Liver (tissue), 9 donors: ENCODE results near the gene ARMH3. TPM values are rescaled to one million over a fixed set of nuclear protein-coding genes. Genes with fewer than 3 reads are reported as not detected.
A peak's percentile ranks its signal among the peaks of the same experiment; 100 is the strongest.

Experiments used
- DNase-seq: peaks from one replicate; pipeline ENCODE4 v3.0.0-alpha.2; 2017; ENCODE audit warnings: low spot score
- H3K27ac ChIP-seq, 2 donors: one replicate each; pipeline ENCODE4 v1.7.0; 2013; ENCODE audit warnings: inconsistent platforms in 2 of 2, low read length in 2 of 2, control low read depth in 1 of 2, low read depth in 1 of 2, mild to moderate bottlenecking in 1 of 2
- H3K27me3 ChIP-seq, 4 donors: one replicate each; pipeline versions ENCODE4 v1.6.1 to v1.7.0; 2013; ENCODE audit warnings: low read length in 3 of 4, inconsistent platforms in 1 of 4, mild to moderate bottlenecking in 1 of 4, moderate library complexity in 1 of 4; ENCODE audit not compliant: control insufficient read depth in 4 of 4, insufficient read depth in 4 of 4
- H3K36me3 ChIP-seq, 4 donors: one replicate each; pipeline versions ENCODE4 v1.6.1 to v1.7.0; 2013; ENCODE audit warnings: low read length in 3 of 4, mild to moderate bottlenecking in 3 of 4, low read depth in 1 of 4, moderate library complexity in 1 of 4; ENCODE audit not compliant: control insufficient read depth in 4 of 4, insufficient read depth in 3 of 4
- H3K4me1 ChIP-seq, 4 donors: one replicate each; pipeline versions ENCODE4 v1.6.1 to v1.7.0; 2013; ENCODE audit warnings: low read length in 3 of 4, mild to moderate bottlenecking in 3 of 4, moderate library complexity in 1 of 4; ENCODE audit not compliant: control insufficient read depth in 4 of 4, insufficient read depth in 4 of 4
- H3K4me3 ChIP-seq, 3 donors: one replicate each; pipeline versions ENCODE4 v1.6.1 to v1.7.0; 2013; ENCODE audit warnings: low read length in 3 of 3, control low read depth in 1 of 3, low read depth in 1 of 3, mild to moderate bottlenecking in 1 of 3
- H3K9ac ChIP-seq, 2 donors: one replicate each; pipeline ENCODE4 v1.7.0; 2013; ENCODE audit warnings: low read length in 2 of 2, mild to moderate bottlenecking in 2 of 2, moderate library complexity in 2 of 2, control low read depth in 1 of 2, low read depth in 1 of 2
- H3K9me3 ChIP-seq, 4 donors: one replicate each; pipeline versions ENCODE4 v1.6.1 to v1.7.0; 2013; ENCODE audit warnings: low read length in 3 of 4; ENCODE audit not compliant: control insufficient read depth in 4 of 4
- EGR1 ChIP-seq, 2 donors: IDR thresholded peaks; 2 replicates each; pipeline ENCODE4 v1.6.1; 2016 to 2018; ENCODE audit warnings: antibody characterized with exemption in 2 of 2, low read depth in 2 of 2
- FOXA1 ChIP-seq: IDR thresholded peaks from 2 replicates; pipeline ENCODE4 v1.6.1; 2016; ENCODE audit warnings: antibody characterized with exemption
- FOXA2 ChIP-seq: IDR thresholded peaks from 2 replicates; pipeline ENCODE4 v1.6.1; 2016; ENCODE audit warnings: antibody characterized with exemption
- GABPA ChIP-seq, 2 donors: IDR thresholded peaks in 1 of 2; conservative IDR thresholded peaks in 1 of 2; 2 replicates each; pipeline ENCODE4 v1.6.1; 2016; ENCODE audit warnings: antibody characterized with exemption in 2 of 2, mild to moderate bottlenecking in 1 of 2, moderate library complexity in 1 of 2
- HNF4A ChIP-seq, 2 donors: conservative IDR thresholded peaks; 2 replicates each; pipeline ENCODE4 v1.6.1; 2016; ENCODE audit warnings: antibody characterized with exemption in 2 of 2, mild to moderate bottlenecking in 2 of 2
- JUND ChIP-seq, 2 donors: IDR thresholded peaks; 2 replicates each; pipeline ENCODE4 v1.6.1; 2016; ENCODE audit warnings: antibody characterized with exemption in 2 of 2
- RAD21 ChIP-seq, 2 donors: IDR thresholded peaks; 2 replicates each; pipeline ENCODE4 v1.6.1; 2016; ENCODE audit warnings: antibody characterized with exemption in 2 of 2, mild to moderate bottlenecking in 2 of 2
- RXRA ChIP-seq, 2 donors: IDR thresholded peaks; 2 replicates each; pipeline ENCODE4 v1.6.1; 2017 to 2018; ENCODE audit warnings: antibody characterized with exemption in 2 of 2, mild to moderate bottlenecking in 1 of 2
- TAF1 ChIP-seq: conservative IDR thresholded peaks from 2 replicates; pipeline ENCODE4 v1.6.1; 2016; ENCODE audit warnings: antibody characterized with exemption, mild to moderate bottlenecking
- WGBS: extraction: QIAGEN DNeasy Blood & Tissue Kit; methylation state at CpG from one replicate; pipeline ENCODE4 v1.1.7; 2013; 5-methylcytosine and 5-hydroxymethylcytosine counted together
- polyA plus RNA-seq, 2 donors: library from polyadenylated mRNA; stranded (reverse) in 1 of 2; unstranded in 1 of 2; fragments of 200-250 nt in 1 of 2; fragments of >200 nt in 1 of 2; fragmentation: Nextera tagmentation in 1 of 2; extraction: Ambion mirVana in 1 of 2; gene quantifications; one replicate each; pipeline versions ENCODE4 v1.2.1 to v1.2.3, GENCODE V29; 2013 to 2015
- total RNA-seq, 2 donors: library from RNA; depleted of rRNA; stranded (reverse); fragments of >200 nt; gene quantifications; one replicate each; pipeline ENCODE4 v1.2.3, GENCODE V29; 2014
- TF ChIP-seq, protein P1 (sequence below): fragments of 150-350 bp; IDR thresholded peaks from 2 replicates; pipeline ENCODE4 v1.5.1; 2017; ENCODE audit warnings: improper control_type of control experiment, low read depth, low read length; ENCODE audit not compliant: missing input control
- TF ChIP-seq, protein P2 (sequence below): IDR thresholded peaks from 2 replicates; pipeline ENCODE4 v1.6.1; 2016; ENCODE audit warnings: antibody characterized with exemption
- TF ChIP-seq, protein P3 (sequence below): IDR thresholded peaks from 2 replicates; pipeline ENCODE4 v1.6.1; 2016; ENCODE audit warnings: antibody characterized with exemption, mild to moderate bottlenecking
- TF ChIP-seq, protein P4 (sequence below): IDR thresholded peaks from 2 replicates; pipeline ENCODE4 v1.6.1; 2016; ENCODE audit warnings: antibody characterized with exemption
- donor health status: healthy.
- donor health status: healthy.
- donor health status: healthy.
- donor health status: healthy.
- donor health status: healthy.

Gene ARMH3
- total and polyA plus RNA-seq, 4 donors, result 5.3 to 14.9 (median 9.2) TPM

DNA sequence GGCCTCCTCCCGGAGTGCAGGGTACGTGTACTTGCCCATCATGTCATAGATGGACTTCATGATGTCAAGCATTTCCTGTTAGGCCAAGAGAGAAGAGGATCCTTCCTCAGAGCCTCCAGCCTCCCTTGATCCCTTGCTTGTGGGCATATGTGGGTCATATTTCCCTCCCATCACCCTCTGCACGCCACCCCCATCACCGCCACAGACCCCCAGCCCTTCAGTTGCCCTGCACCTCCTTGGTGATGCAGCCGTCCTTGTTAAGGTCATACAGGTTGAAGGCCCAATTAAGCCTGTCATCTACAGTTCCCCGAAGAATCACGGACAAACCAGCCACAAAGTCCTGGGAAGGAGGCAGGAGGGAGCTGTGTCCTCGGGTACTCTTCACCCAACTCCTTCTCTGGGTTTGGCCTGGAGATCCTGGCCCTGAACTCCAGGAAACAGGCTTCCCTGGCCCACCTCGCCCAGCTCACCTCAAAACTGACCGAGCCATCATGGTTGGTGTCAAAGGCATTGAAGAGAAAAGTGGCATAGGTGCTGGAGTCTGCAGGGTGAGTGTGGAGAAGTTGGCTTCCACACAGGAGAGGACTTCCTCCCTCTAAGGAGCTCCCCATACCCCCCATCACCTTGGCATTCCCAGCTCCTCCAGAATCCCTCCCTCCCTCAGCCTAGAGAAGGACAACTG, 227.9 kb downstream of the ARMH3 start:
- no peak overlapping the region for H3K4me3 ChIP-seq
- no peak overlapping the region for H3K9ac ChIP-seq
- no peaks in the 10 kb centered on the region for H3K27me3 ChIP-seq
- WGBS, result 92% methylated on average over 10 of the region's 10 CpGs
- no peaks in the 10 kb centered on the region for H3K36me3 ChIP-seq
- no peaks in the 10 kb centered on the region for H3K9me3 ChIP-seq
- no peak for DNase-seq
- TF ChIP-seq, protein P1, sequence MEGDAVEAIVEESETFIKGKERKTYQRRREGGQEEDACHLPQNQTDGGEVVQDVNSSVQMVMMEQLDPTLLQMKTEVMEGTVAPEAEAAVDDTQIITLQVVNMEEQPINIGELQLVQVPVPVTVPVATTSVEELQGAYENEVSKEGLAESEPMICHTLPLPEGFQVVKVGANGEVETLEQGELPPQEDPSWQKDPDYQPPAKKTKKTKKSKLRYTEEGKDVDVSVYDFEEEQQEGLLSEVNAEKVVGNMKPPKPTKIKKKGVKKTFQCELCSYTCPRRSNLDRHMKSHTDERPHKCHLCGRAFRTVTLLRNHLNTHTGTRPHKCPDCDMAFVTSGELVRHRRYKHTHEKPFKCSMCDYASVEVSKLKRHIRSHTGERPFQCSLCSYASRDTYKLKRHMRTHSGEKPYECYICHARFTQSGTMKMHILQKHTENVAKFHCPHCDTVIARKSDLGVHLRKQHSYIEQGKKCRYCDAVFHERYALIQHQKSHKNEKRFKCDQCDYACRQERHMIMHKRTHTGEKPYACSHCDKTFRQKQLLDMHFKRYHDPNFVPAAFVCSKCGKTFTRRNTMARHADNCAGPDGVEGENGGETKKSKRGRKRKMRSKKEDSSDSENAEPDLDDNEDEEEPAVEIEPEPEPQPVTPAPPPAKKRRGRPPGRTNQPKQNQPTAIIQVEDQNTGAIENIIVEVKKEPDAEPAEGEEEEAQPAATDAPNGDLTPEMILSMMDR, result no peak
- TF ChIP-seq FOXA2 (no peak), EGR1 (IDR thresholded peaks at IDR 0.05; ENCODE audit: low read depth in 2 of 2) (no peak), GABPA (IDR thresholded peaks at IDR 0.05 in 1 of 2, conservative IDR thresholded peaks at IDR 0.05 in 1 of 2) (no peak), RXRA (IDR thresholded peaks at IDR 0.05) (no peak), RAD21 (IDR thresholded peaks at IDR 0.05) (no peak), HNF4A (conservative IDR thresholded peaks at IDR 0.05) (no peak), TAF1 (no peak), FOXA1 (no peak), JUND (IDR thresholded peaks at IDR 0.05) (no peak)
- TF ChIP-seq, protein P2, sequence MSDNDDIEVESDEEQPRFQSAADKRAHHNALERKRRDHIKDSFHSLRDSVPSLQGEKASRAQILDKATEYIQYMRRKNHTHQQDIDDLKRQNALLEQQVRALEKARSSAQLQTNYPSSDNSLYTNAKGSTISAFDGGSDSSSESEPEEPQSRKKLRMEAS, result no peak
- TF ChIP-seq, protein P3, sequence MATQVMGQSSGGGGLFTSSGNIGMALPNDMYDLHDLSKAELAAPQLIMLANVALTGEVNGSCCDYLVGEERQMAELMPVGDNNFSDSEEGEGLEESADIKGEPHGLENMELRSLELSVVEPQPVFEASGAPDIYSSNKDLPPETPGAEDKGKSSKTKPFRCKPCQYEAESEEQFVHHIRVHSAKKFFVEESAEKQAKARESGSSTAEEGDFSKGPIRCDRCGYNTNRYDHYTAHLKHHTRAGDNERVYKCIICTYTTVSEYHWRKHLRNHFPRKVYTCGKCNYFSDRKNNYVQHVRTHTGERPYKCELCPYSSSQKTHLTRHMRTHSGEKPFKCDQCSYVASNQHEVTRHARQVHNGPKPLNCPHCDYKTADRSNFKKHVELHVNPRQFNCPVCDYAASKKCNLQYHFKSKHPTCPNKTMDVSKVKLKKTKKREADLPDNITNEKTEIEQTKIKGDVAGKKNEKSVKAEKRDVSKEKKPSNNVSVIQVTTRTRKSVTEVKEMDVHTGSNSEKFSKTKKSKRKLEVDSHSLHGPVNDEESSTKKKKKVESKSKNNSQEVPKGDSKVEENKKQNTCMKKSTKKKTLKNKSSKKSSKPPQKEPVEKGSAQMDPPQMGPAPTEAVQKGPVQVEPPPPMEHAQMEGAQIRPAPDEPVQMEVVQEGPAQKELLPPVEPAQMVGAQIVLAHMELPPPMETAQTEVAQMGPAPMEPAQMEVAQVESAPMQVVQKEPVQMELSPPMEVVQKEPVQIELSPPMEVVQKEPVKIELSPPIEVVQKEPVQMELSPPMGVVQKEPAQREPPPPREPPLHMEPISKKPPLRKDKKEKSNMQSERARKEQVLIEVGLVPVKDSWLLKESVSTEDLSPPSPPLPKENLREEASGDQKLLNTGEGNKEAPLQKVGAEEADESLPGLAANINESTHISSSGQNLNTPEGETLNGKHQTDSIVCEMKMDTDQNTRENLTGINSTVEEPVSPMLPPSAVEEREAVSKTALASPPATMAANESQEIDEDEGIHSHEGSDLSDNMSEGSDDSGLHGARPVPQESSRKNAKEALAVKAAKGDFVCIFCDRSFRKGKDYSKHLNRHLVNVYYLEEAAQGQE, result no peak
- TF ChIP-seq, protein P4, sequence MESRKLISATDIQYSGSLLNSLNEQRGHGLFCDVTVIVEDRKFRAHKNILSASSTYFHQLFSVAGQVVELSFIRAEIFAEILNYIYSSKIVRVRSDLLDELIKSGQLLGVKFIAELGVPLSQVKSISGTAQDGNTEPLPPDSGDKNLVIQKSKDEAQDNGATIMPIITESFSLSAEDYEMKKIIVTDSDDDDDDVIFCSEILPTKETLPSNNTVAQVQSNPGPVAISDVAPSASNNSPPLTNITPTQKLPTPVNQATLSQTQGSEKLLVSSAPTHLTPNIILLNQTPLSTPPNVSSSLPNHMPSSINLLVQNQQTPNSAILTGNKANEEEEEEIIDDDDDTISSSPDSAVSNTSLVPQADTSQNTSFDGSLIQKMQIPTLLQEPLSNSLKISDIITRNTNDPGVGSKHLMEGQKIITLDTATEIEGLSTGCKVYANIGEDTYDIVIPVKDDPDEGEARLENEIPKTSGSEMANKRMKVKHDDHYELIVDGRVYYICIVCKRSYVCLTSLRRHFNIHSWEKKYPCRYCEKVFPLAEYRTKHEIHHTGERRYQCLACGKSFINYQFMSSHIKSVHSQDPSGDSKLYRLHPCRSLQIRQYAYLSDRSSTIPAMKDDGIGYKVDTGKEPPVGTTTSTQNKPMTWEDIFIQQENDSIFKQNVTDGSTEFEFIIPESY, result no peak
- H3K27ac ChIP-seq, result no peak overlapping the region
- peaks cover 0 to 25% (median 8%) of the 10 kb centered on the region in 4 donors for H3K4me1 ChIP-seq

DNA sequence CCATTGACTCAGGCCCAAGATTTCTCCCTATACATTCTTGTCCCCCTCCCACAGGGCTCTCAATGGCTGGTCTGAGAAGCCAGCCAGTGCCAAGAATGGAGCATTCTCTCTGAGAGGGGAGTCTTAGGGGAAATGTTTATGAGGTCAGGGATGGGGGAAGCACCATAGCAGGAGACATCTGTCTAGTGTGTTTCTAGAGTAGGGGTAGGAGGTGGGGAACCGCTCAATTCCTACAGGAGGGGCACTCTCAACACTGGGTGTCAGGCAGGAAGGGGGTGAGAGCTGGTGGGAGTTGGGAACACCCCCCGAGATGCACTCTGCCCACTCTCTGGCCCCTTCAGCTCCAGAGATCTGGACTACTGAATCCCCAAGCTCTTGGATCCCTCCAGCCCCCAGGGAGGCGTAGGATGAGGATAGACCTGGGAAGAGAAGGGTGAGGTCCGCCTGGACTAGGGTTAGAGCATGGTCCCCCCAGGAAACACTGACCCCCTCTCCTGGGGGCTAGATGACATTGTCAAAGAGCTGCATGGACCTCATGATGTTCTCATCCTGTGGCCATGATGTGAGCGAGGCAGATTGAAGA, 229.0 kb downstream of the ARMH3 start:
- 95% methylated on average over 5 of the region's 5 CpGs for WGBS

More for the DNA sequence above, 229.0 kb downstream of the ARMH3 start:
- Histone ChIP-seq H3K27me3 (no peaks in the 10 kb centered on the region), H3K9ac (no peak overlapping the region), H3K9me3 (no peaks in the 10 kb centered on the region), H3K4me3 (no peak overlapping the region), H3K36me3 (no peaks in the 10 kb centered on the region), H3K4me1 (peaks cover 0 to 19% (median 7%) of the 10 kb centered on the region in 4 donors), H3K27ac (no peak overlapping the region)
- no peak for TF ChIP-seq FOXA1
- peak; percentile 5 for DNase-seq
